Measurements from ENCODE around the gene OSBPL1A.

DNA sequence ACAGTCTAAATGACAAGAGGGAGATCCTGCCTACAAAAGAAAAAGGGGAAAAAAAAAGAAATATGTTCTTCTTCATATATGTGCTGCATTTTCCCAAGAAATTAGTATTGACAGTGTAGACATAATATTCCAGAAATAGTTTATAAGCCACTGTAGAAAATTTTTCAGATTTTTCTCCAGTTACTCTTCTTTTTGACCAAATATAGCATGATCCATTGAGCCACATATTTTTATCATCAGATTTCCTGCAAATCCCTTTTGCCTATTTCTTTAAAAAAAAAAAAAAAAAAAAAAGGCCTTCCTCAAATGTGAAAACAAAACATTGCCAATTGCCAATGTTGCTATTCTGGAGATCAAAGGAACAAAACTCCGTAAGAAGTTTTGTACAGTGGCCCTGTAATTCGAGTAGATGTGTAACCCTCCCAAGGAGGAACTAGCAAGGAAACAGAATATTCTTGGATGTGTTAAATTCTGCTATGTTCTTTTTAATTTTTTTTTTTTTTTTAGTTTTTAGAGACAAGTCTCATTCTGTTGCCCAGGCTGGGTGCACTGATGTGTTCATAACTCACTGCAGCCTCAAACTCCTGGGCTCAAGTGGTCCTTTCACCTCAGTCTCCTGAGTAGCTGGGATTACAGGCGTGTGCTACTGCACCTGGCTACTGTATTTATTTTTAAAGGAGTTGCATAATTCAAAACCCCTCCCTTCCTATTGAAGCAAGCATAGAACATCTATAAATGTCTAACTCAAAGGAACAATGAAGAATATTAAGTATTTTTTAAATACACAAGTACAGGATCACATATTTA is 271.3 kb downstream of the OSBPL1A start:
- no peak for TF ChIP-seq RFX5 (IDR thresholded peaks at IDR 0.05; ENCODE audit: low read length)
- TF ChIP-seq GABPA (IDR thresholded peaks at IDR 0.05; ENCODE audit: low read depth): no peak
- TF ChIP-seq, protein P1, sequence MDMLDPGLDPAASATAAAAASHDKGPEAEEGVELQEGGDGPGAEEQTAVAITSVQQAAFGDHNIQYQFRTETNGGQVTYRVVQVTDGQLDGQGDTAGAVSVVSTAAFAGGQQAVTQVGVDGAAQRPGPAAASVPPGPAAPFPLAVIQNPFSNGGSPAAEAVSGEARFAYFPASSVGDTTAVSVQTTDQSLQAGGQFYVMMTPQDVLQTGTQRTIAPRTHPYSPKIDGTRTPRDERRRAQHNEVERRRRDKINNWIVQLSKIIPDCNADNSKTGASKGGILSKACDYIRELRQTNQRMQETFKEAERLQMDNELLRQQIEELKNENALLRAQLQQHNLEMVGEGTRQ (IDR thresholded peaks at IDR 0.05; ENCODE audit: borderline replicate concordance, low read depth, low read length): no peak
- TF ChIP-seq, protein P2, sequence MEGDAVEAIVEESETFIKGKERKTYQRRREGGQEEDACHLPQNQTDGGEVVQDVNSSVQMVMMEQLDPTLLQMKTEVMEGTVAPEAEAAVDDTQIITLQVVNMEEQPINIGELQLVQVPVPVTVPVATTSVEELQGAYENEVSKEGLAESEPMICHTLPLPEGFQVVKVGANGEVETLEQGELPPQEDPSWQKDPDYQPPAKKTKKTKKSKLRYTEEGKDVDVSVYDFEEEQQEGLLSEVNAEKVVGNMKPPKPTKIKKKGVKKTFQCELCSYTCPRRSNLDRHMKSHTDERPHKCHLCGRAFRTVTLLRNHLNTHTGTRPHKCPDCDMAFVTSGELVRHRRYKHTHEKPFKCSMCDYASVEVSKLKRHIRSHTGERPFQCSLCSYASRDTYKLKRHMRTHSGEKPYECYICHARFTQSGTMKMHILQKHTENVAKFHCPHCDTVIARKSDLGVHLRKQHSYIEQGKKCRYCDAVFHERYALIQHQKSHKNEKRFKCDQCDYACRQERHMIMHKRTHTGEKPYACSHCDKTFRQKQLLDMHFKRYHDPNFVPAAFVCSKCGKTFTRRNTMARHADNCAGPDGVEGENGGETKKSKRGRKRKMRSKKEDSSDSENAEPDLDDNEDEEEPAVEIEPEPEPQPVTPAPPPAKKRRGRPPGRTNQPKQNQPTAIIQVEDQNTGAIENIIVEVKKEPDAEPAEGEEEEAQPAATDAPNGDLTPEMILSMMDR (IDR thresholded peaks at IDR 0.05): no peak
- no peak for TF ChIP-seq RAD21 (IDR thresholded peaks at IDR 0.05; ENCODE audit: low read length)
- no peak for TF ChIP-seq TAF1 (IDR thresholded peaks at IDR 0.05; ENCODE audit: borderline replicate concordance, low read depth, low read length)

Measured in SK-N-SH (cell line).